Stomach (tissue), 9 donors: Measurements from ENCODE around the gene INPP4B. TPM values are rescaled to one million over a fixed set of nuclear protein-coding genes. Genes with fewer than 3 reads are reported as not detected.

Experiments
- DNase-seq, 2 donors: peaks; one replicate each; pipeline versions ENCODE4 v3.0.0 to v3.0.0-alpha.2; 2013 to 2019
- H3K27ac ChIP-seq, 5 donors: fragments of 200-600 bp in 4 of 5; sonication (generic) in 4 of 5; one replicate each; pipeline ENCODE4 v1.5.1; 2013 to 2019; ENCODE audit warnings: mild to moderate bottlenecking in 1 of 5, moderate library complexity in 1 of 5
- H3K27me3 ChIP-seq, 3 donors: fragments of 200-600 bp; sonication (generic); one replicate each; pipeline ENCODE4 v1.5.1; 2017 to 2019; ENCODE audit warnings: mixed run types in 1 of 3
- H3K36me3 ChIP-seq, 4 donors: fragments of 200-600 bp; sonication (generic); 1 replicate in 3 of 4; 2 replicates in 1 of 4; pipeline ENCODE4 v1.5.1; 2016 to 2019
- H3K4me1 ChIP-seq, 4 donors: fragments of 200-600 bp; sonication (generic); one replicate each; pipeline ENCODE4 v1.5.1; 2016 to 2019
- H3K4me3 ChIP-seq, 4 donors: fragments of 200-600 bp; sonication (generic) in 3 of 4; one replicate each; pipeline ENCODE4 v1.5.1; 2016 to 2019; ENCODE audit warnings: mild to moderate bottlenecking in 1 of 4
- H3K9me3 ChIP-seq, 4 donors: fragments of 200-600 bp; sonication (generic); one replicate each; pipeline ENCODE4 v1.5.1; 2016 to 2019
- CTCF ChIP-seq, 7 experiments: fragments of 450-650 bp in 4 of 7; fragments of 200-600 bp in 3 of 7; sonication (generic) in 3 of 7; IDR thresholded peaks; one replicate each; pipeline ENCODE4 v1.5.1; 2016 to 2019; ENCODE audit warnings: antibody characterized with exemption in 7 of 7, control low read depth in 2 of 7, mild to moderate bottlenecking in 1 of 7
- EP300 ChIP-seq: sonication (generic); formaldehyde crosslinking; IDR thresholded peaks from one replicate; pipeline ENCODE4 v1.6.1; 2017; ENCODE audit warnings: antibody characterized with exemption
- POLR2A ChIP-seq, 4 donors: fragments of 450-650 bp; IDR thresholded peaks; one replicate each; pipeline ENCODE4 v1.6.1; 2016; ENCODE audit warnings: antibody characterized with exemption in 4 of 4, control low read depth in 2 of 4, mild to moderate bottlenecking in 1 of 4, moderate library complexity in 1 of 4
- POLR2AphosphoS5 ChIP-seq, 3 donors: sonication (generic); formaldehyde crosslinking; IDR thresholded peaks; one replicate each; pipeline ENCODE4 v1.6.1; 2016; ENCODE audit warnings: antibody characterized with exemption in 3 of 3
- WGBS, 5 donors: extraction: QIAGEN DNeasy Blood & Tissue Kit in 3 of 5; methylation state at CpG; one replicate each; pipeline versions ENCODE4 v1.1.5 to v1.1.7; 2013 to 2018; 5-methylcytosine and 5-hydroxymethylcytosine counted together
- intact Hi-C: fragments of 100-400 bp; cut with DNase I; formaldehyde crosslinking; loops from one replicate; pipeline ENCODE4 v1.15.1; 2023; ENCODE audit warnings: low total_unique reads
- polyA plus RNA-seq, 3 donors: library from polyadenylated mRNA; stranded (reverse); fragments of 200-250 nt; gene quantifications; one replicate each; pipeline ENCODE4 v1.2.3, GENCODE V29; 2013
- total RNA-seq, 5 donors: library from RNA; depleted of rRNA; stranded (reverse); fragments of >200 nt; gene quantifications; one replicate each; pipeline versions ENCODE4 v1.1.0 to v1.2.3, GENCODE V29; 2014 to 2016
- donor health status: healthy with polysubstance abuse.
- donor health status: Bipolar disorder and iron deficiency.
- donor health status: healthy.

The INPP4B gene
- total and polyA plus RNA-seq, 8 donors = 1.4 to 96.9 (median 11.7) TPM

- TF ChIP-seq EP300 (no peak), POLR2AphosphoS5 (IDR thresholded peaks at IDR 0.05) (no peak), POLR2A (IDR thresholded peaks at IDR 0.05) (no peak), CTCF (IDR thresholded peaks at IDR 0.05) (no peak)
- H3K27me3 ChIP-seq = no peaks in the 10 kb centered on the region
- no peak for DNase-seq
- intact Hi-C loops = no loop called here
- no peak overlapping the region for H3K27ac ChIP-seq
- no peaks in the 10 kb centered on the region for H3K4me1 ChIP-seq
- no peaks in the 10 kb centered on the region for H3K9me3 ChIP-seq
- H3K4me3 ChIP-seq = no peak overlapping the region
- H3K36me3 ChIP-seq = no peaks in the 10 kb centered on the region
These were observed 607.5 kb downstream of the INPP4B start for GRCh38 chr4:142238589-142238988.

- no peak for DNase-seq
- no peaks in the 10 kb centered on the region for H3K27me3 ChIP-seq
- H3K4me3 ChIP-seq = no peak overlapping the region
- no peaks in the 10 kb centered on the region for H3K36me3 ChIP-seq
- TF ChIP-seq EP300 = no peak
- TF ChIP-seq POLR2AphosphoS5 (IDR thresholded peaks at IDR 0.05) = no peak
- no peak for TF ChIP-seq POLR2A (IDR thresholded peaks at IDR 0.05)
- no peak for TF ChIP-seq CTCF (IDR thresholded peaks at IDR 0.05)
- no peaks in the 10 kb centered on the region for H3K9me3 ChIP-seq
- intact Hi-C loops = no loop called here
- H3K4me1 ChIP-seq = no peaks in the 10 kb centered on the region
- no peak overlapping the region for H3K27ac ChIP-seq
These were observed 609.8 kb downstream of the INPP4B start for GRCh38 chr4:142236268-142236667.

- Histone ChIP-seq H3K36me3 (no peaks in the 10 kb centered on the region), H3K27ac (no peak overlapping the region), H3K27me3 (no peaks in the 10 kb centered on the region), H3K4me1 (no peaks in the 10 kb centered on the region), H3K9me3 (no peaks in the 10 kb centered on the region), H3K4me3 (no peak overlapping the region)
- TF ChIP-seq POLR2AphosphoS5 (IDR thresholded peaks at IDR 0.05) (no peak), POLR2A (IDR thresholded peaks at IDR 0.05) (no peak), EP300 (no peak), CTCF (IDR thresholded peaks at IDR 0.05) (no peak)
- DNase-seq = no peak
- 92 to 96% (median 95%) methylated on average over 2 of the region's 2 CpGs for WGBS, 5 donors
- intact Hi-C loops = no loop called here
These were observed 614.3 kb downstream of the INPP4B start for GRCh38 chr4:142231787-142232186.

GRCh38 chr4:142230991-142231390 lies 615.1 kb downstream of the INPP4B start:
- Histone ChIP-seq H3K4me1 (no peaks in the 10 kb centered on the region), H3K4me3 (no peak overlapping the region), H3K9me3 (no peaks in the 10 kb centered on the region), H3K27me3 (no peaks in the 10 kb centered on the region), H3K36me3 (no peaks in the 10 kb centered on the region), H3K27ac (no peak overlapping the region)
- 67 to 94% (median 90%) methylated on average over 3 of the region's 3 CpGs for WGBS, 5 donors
- TF ChIP-seq POLR2A (IDR thresholded peaks at IDR 0.05) = no peak
- TF ChIP-seq CTCF (IDR thresholded peaks at IDR 0.05) = no peak
- TF ChIP-seq POLR2AphosphoS5 (IDR thresholded peaks at IDR 0.05) = no peak
- TF ChIP-seq EP300 = no peak
- intact Hi-C loops = no loop called here
- no peak for DNase-seq

- TF ChIP-seq CTCF (IDR thresholded peaks at IDR 0.05) (no peak), EP300 (no peak), POLR2AphosphoS5 (IDR thresholded peaks at IDR 0.05) (no peak), POLR2A (IDR thresholded peaks at IDR 0.05) (no peak)
- no peak overlapping the region for H3K27ac ChIP-seq
- no peaks in the 10 kb centered on the region for H3K27me3 ChIP-seq
- H3K36me3 ChIP-seq = no peaks in the 10 kb centered on the region
- no peaks in the 10 kb centered on the region for H3K4me1 ChIP-seq
- no peak for DNase-seq
- no peaks in the 10 kb centered on the region for H3K9me3 ChIP-seq
- intact Hi-C loops = no loop called here
- no peak overlapping the region for H3K4me3 ChIP-seq
These were observed 620.1 kb downstream of the INPP4B start for GRCh38 chr4:142226014-142226413.
